ENCODE data around the gene TRPC1. TPM values are rescaled to one million over a fixed set of nuclear protein-coding genes. Genes with fewer than 3 reads are reported as not detected.
"Not testable (repeated sequence)": the region's sequence is repeated elsewhere in the genome, so short reads cannot be mapped to it uniquely, and the experiment has no call there.

Gene TRPC1
- total RNA-seq (2014; rRNA removed; shearing (Covaris generic)) = 19.8 and 29.5 TPM in 2 replicates

- DNase-seq (ENCODE audit: low read depth) = peak; percentile 87
Observed at GRCh38 chr3:142723968-142724681, at the start of gene TRPC1. Gene TRPC1 (plus strand): TSS chr3:142724034. CDS start chr3:142724560, 526 bp downstream.

- no peak for DNase-seq (ENCODE audit: low read depth)
Observed at GRCh38 chr3:142676151-142676550, 47.7 kb upstream of the TRPC1 start.

DNA sequence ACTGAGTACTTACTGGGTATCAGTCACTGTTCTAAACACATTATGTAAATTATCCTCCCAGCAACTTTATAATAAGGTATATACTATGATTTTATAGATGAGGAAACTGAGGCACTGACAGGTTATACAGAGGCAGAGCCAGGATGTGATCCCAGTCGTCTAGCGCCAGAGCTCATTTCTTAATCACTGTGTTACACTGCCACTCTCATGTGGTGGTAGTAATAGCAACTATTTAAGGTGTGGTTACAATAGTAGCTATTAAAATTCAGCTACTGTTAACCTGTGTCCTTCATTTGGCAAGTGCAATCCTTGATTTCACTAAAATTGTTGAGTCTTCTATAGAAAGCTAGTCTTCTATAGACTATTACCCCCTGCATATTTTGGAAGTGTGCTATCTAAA, 43.1 kb upstream of the TRPC1 start:
- DNase-seq (ENCODE audit: low read depth) = no peak

- no peak for DNase-seq (ENCODE audit: low read depth)
Observed at GRCh38 chr3:142690613-142691012, 33.2 kb upstream of the TRPC1 start.

DNA sequence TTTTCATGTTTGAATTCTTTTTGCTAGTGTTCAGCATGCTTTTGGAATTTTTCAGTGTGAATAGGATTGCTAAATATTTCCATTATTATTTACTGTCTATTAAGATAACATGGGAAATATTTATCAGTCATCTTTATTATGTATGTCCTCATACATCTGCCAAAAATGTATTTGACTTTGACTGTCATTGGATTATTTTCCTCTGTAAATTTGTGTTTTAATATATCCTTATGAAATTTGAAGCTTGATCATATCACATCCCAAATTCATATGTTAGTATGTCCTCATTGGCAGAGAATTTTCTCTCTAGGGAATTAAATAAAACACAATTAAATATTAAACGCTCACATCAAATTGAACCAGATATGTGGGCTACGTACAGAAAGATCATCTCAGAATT, 32.3 kb upstream of the TRPC1 start:
- DNase-seq (ENCODE audit: low read depth) = no peak

- no peak for DNase-seq (ENCODE audit: low read depth)
Observed at GRCh38 chr3:142693136-142693853, 30.5 kb upstream of the TRPC1 start.

- no peak for DNase-seq (ENCODE audit: low read depth)
Observed at GRCh38 chr3:142694225-142694624, 29.6 kb upstream of the TRPC1 start.

DNA sequence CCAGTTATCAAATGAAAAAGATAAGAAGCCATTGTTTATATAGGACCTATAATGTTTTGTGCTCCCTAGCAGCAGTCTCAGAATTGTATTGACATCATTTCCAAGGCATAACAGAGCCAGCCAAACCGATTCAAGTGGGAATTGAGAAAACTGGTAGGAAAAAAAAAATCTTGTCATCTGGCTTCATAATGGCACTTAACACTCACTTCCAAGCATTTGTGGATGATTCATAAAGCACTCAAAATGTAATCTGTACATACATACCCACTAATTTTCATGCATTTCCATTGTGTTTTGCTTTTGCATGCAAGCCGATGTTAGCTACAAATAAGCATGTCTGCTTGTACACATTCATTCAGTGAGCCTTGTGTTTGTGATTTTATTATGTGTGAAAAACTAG, 18.6 kb upstream of the TRPC1 start:
- no peak for DNase-seq (ENCODE audit: low read depth)

DNA sequence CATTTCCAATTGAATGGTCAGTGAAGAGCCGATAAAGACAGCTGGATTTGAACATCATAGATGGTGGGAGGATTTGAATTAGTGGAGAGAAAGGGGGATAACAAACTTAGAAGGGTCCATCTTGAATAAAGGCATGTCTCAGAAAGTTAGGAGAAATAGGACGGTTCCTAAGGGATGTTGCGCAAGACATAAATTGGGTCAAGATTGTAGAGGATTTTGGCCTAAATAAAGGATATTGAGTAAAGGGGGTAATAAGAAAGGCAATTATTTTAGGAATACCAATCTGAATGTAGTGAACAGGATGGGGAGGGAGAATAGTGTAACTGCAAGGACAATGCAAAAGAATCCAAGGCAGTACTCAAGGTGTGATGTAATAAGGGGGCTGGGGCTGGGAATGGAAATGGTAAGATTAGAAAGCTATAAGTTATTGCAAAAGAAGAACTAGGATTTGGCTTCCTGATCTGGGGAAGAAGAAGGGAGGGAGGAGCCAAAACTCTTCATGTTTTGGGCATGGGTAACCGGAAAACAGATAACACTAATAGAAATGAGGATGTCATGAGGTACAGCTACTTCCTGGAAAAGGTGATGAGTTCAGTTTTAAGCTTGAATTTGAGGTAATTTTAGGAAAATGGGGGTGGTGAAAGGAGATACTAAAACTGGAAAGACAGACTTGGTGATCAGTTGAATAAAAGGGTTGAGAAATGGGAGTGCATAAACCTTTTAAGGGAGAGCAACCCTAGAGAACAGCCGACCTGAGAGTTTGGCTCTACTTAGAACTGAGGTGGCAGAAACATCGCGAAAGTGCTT, 17.3 kb upstream of the TRPC1 start:
- DNase-seq (ENCODE audit: low read depth) = no peak

- no peak for DNase-seq (ENCODE audit: low read depth)
Observed at GRCh38 chr3:142709207-142709606, 14.6 kb upstream of the TRPC1 start.

GRCh38 chr3:142714882-142715281, 9.0 kb upstream of the TRPC1 start:
- not testable (repeated sequence) for DNase-seq (ENCODE audit: low read depth)

GRCh38 chr3:142716102-142716501, 7.7 kb upstream of the TRPC1 start:
- no peak for DNase-seq (ENCODE audit: low read depth)

GRCh38 chr3:142723665-142723967, 218 bp upstream of the TRPC1 start:
- no peak for DNase-seq (ENCODE audit: low read depth)

- DNase-seq (ENCODE audit: low read depth) = peak; percentile 59
Observed at GRCh38 chr3:142724682-142725356, 985 bp downstream of the TRPC1 start.

GRCh38 chr3:142725357-142725739, 1.5 kb downstream of the TRPC1 start:
- DNase-seq (ENCODE audit: low read depth) = no peak

- DNase-seq (ENCODE audit: low read depth) = no peak
Observed at GRCh38 chr3:142726017-142726416, 2.2 kb downstream of the TRPC1 start.

- DNase-seq (ENCODE audit: low read depth) = no peak
Observed at GRCh38 chr3:142732066-142732465, 8.2 kb downstream of the TRPC1 start.

- DNase-seq (ENCODE audit: low read depth) = no peak
Observed at GRCh38 chr3:142734834-142735233, 11.0 kb downstream of the TRPC1 start.

- no peak for DNase-seq (ENCODE audit: low read depth)
Observed at GRCh38 chr3:142735462-142735861, 11.6 kb downstream of the TRPC1 start.

- no peak for DNase-seq (ENCODE audit: low read depth)
Observed at GRCh38 chr3:142738396-142738795, 14.6 kb downstream of the TRPC1 start.

DNA sequence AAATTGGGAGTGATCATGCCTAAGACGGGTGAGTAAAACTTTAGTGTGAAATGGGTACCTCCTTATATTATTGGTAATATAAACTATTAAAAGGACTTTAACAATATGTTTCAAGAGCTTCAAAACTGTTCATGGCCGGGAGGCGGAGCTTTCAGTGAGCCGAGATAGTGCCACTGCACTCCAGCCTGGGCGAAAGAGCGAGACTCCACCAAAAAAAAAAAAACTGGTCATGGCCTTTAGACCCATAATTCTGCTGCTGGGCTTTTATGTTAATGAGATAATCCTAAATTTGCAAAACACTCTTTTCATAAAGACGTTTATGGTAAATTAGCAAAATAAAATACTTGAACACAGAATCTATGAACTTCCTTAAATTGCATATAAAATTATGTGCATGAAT, 22.8 kb downstream of the TRPC1 start:
- no peak for DNase-seq (ENCODE audit: low read depth)

GRCh38 chr3:142750531-142750930, 26.7 kb downstream of the TRPC1 start:
- not testable (repeated sequence) for DNase-seq (ENCODE audit: low read depth)
